Mucosa of stomach (tissue), 1 donor: ENCODE data around the gene RPS18.
A peak's percentile ranks its signal among the peaks of the same experiment; 100 is the strongest.
"Not testable (repeated sequence)": the region's sequence is repeated elsewhere in the genome, so short reads cannot be mapped to it uniquely, and the experiment has no call there.

ENCODE experiments used
- H3K27me3 ChIP-seq: one replicate; pipeline ENCODE4 v1.7.0; 2013; ENCODE audit warnings: mild to moderate bottlenecking, low read length; ENCODE audit not compliant: control insufficient read depth, insufficient read depth
- H3K36me3 ChIP-seq: one replicate; pipeline ENCODE4 v1.7.0; 2013; ENCODE audit warnings: low read length; ENCODE audit not compliant: control insufficient read depth, insufficient read depth
- H3K4me1 ChIP-seq: one replicate; pipeline ENCODE4 v1.7.0; 2013; ENCODE audit warnings: mild to moderate bottlenecking, low read length; ENCODE audit not compliant: control insufficient read depth, insufficient read depth
- H3K4me3 ChIP-seq: one replicate; pipeline ENCODE4 v1.7.0; 2013; ENCODE audit warnings: low read length
- H3K9ac ChIP-seq: one replicate; pipeline ENCODE4 v1.7.0; 2013; ENCODE audit warnings: mild to moderate bottlenecking, low read length, moderate library complexity
- H3K9me3 ChIP-seq: one replicate; pipeline ENCODE4 v1.7.0; 2013; ENCODE audit warnings: mild to moderate bottlenecking, low read length, moderate library complexity; ENCODE audit not compliant: control insufficient read depth
- donor health status: Pancreatic carcinoma.

Gene RPS18

DNA sequence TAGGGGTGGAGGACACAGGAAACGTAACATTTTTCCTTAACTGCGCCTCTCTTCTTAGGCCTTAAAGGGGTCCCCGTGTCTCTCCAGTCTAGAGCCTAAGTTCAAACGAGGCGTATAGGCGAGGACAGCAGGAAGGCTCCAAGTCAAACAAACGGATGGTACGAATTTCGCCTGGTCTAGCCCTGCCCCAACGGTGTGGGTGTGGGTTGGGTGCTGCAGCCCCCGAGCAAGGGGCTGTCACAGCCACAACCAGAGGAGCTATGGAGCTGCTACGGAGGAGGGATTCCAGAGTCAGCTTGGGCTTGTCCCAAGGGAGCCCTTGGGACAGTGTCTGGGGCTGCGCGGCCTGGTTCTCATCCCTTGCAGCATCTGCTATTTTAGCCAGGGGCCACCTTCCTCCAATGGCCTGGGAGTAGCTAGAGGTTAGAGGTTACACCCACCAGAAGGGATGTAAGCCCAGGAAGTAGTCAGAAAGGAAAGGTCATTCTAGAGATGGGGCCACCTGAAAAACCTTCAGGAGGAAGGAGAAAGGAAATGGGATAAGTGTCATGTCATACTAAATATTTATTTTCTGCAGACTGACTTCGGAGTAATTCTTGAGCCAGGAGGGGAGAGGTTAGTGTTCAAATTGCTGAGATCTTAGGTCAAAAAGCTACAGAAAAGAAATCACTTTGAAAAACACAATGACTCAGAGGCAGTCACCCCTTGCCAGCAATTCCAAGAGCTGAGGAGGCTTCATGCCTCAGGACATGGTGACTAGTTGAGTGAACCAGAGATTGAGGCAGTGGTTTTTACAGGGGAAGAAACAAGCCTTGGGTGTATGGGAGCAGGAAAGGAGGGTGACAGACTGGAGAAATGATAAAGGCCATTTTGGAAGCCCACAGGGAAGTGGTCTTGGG lies 21.9 kb upstream of the RPS18 start:
- Histone ChIP-seq H3K9me3 (no peaks in the 10 kb centered on the region), H3K27me3 (no peaks in the 10 kb centered on the region), H3K4me1 (peaks cover 25% of the 10 kb centered on the region), H3K9ac (peak overlapping the region; percentile 92), H3K36me3 (no peaks in the 10 kb centered on the region), H3K4me3 (peak overlapping the region; percentile 38)

DNA sequence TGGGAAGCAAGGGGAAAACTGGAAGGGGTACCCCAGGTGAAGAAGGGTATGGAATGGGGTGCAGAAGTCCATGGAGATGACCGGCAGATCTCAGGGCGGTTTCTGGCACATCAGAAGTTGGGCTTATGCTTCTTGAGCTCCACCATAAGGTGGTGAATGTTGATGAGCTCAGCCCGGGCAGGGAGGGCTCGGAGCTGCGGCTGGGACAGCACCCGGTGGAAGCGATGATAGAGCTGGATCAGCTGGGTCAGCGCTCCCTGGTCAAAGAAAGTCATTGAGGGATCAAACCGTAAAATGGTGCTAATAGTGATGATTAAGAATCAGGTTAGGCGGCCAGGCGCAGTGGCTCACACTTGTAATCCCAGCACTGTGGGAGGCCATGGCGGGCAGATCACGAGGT lies 21.1 kb upstream of the RPS18 start:
- H3K36me3 ChIP-seq, result no peaks in the 10 kb centered on the region
- H3K4me1 ChIP-seq, result peaks cover 25% of the 10 kb centered on the region
- no peak overlapping the region for H3K9ac ChIP-seq
- H3K9me3 ChIP-seq, result no peaks in the 10 kb centered on the region
- H3K4me3 ChIP-seq, result no peak overlapping the region
- H3K27me3 ChIP-seq, result no peaks in the 10 kb centered on the region

DNA sequence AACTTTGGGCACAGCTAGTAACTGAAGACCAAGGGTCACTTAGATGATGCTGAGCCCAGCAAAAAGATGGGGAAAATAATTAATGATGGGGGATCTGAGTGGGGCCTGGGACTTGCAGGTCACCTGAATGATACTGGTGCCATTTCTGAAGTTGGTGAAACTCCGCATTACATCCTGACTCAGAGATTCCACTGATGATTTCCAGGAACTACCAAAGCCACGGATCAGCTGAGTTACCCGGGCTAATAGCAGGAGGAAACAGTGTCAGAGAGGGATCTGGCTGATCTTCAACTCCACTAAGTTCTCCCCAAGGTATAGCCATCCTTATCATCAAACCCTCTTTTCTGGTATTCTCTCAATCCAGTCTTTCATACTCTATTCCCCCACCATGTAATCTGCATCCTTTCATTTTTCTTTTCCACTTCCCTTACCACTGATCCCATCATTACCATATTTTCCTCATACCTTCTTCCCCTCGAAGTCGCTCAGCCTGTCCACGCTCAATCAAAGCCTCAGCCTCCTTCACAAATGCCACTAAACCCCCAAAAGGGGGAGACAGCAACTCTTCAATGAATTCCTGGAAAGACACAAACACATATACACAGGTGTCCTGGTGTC lies 20.4 kb upstream of the RPS18 start:
- no peak overlapping the region for H3K4me3 ChIP-seq
- H3K4me1 ChIP-seq, result peaks cover 25% of the 10 kb centered on the region
- no peaks in the 10 kb centered on the region for H3K36me3 ChIP-seq
- H3K9me3 ChIP-seq, result no peaks in the 10 kb centered on the region
- no peaks in the 10 kb centered on the region for H3K27me3 ChIP-seq
- no peak overlapping the region for H3K9ac ChIP-seq

DNA sequence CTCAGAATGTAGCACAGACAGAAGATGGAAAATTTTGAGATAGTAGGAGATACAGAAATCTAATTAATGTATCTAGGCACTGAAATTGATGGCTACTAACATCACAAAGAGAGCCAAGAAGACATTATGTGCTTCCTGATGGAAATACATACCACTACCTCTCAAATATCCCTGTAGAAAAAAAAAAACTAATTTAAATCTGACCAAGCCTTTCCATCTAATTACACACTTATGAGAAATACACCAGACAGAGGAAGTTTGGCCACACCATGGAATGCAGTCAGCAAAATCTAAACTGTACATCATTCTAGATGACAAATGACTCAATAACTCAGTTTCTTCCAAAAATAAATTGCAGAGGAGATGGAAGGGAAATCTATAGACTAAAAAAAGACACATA lies 19.1 kb upstream of the RPS18 start:
- Histone ChIP-seq H3K4me3 (no peak overlapping the region), H3K4me1 (peaks cover 25% of the 10 kb centered on the region), H3K27me3 (no peaks in the 10 kb centered on the region), H3K9me3 (no peaks in the 10 kb centered on the region), H3K36me3 (no peaks in the 10 kb centered on the region), H3K9ac (no peak overlapping the region)

DNA sequence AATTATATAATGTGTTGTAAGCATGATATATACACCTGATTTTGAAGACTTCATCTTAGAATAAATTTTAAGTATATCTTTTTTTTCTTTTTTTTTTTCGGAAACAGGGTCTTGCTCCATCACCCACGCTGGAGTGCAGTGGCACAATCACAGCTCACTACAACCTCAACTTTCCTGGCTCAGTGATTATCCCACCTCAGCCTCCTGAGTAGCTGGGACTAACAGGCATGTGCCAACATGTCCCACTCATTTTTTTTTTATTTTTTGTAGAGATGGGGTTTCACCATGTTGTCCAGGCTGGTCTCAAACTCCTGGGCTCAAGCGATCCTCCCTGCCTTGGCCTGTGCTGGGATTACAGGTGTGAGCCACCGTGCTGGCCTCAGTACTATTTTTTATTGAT lies 17.3 kb upstream of the RPS18 start:
- Histone ChIP-seq H3K4me1 (peaks cover 11% of the 10 kb centered on the region), H3K9me3 (no peaks in the 10 kb centered on the region), H3K9ac (no peak overlapping the region), H3K36me3 (no peaks in the 10 kb centered on the region), H3K4me3 (no peak overlapping the region), H3K27me3 (no peaks in the 10 kb centered on the region)

DNA sequence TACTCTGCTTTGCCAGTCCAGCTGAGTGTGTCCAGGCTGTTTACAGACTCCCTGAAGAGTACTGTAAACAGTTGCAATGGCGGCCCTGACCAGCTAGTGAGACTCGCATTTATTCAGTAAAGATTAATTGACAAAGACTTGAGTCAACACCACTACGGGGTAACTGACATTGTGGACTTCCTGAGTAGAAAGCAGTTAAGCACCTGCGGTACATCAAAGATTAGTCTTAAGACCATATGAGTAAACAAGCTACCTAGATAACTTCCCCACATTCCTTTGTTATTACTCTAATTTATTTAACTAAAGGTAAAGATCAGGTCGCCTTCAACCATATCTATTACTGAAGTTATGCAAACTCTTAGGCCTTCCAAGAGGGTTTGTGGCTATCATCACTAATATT lies 12.8 kb upstream of the RPS18 start:
- Histone ChIP-seq H3K4me3 (no peak overlapping the region), H3K27me3 (no peaks in the 10 kb centered on the region), H3K9ac (no peak overlapping the region), H3K36me3 (peaks cover 7% of the 10 kb centered on the region), H3K4me1 (no peaks in the 10 kb centered on the region), H3K9me3 (no peaks in the 10 kb centered on the region)

DNA sequence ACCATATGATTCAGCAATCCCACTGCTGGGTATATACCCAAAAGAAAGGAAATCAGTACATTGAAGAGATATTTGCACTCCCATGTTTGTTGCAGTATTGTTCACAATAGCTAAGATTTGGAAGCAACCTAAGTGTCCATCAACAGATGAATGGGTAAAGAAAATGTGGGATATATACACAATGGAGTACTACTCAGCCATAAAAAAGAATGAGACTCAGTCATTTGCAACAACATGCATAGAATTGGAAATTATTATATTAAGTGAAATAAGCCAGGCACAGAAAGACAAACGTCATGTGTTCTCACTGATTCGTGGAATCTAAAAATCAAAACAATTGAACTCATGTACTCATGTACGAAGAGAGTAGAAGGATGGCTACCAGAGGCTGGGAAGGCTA lies 9.4 kb upstream of the RPS18 start:
- peaks cover 22% of the 10 kb centered on the region for H3K36me3 ChIP-seq
- H3K4me1 ChIP-seq, H3K9ac ChIP-seq, H3K27me3 ChIP-seq, H3K4me3 ChIP-seq, H3K9me3 ChIP-seq: not testable (repeated sequence)

DNA sequence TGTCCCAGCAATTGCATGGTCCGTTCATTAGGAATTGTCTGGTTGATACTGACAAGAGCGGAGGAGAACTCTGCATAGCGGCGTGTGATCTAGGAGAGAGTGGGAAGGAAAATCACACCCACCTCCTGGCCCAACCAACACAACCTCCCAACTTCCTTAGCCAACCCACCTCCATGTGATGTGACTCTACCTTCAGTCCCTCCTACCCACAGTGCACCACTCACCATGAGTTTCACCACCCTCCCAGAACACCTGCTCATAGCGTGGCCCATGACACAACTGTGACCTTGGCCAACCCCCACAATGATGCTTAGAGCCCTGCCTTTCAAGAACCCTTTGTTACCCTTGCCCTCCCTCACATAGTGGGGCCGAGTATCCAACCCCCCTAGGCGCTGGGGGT lies 7.9 kb upstream of the RPS18 start:
- H3K27me3 ChIP-seq, result no peaks in the 10 kb centered on the region
- peaks cover 29% of the 10 kb centered on the region for H3K36me3 ChIP-seq
- H3K4me1 ChIP-seq, result no peaks in the 10 kb centered on the region
- H3K4me3 ChIP-seq, result no peak overlapping the region
- no peak overlapping the region for H3K9ac ChIP-seq
- H3K9me3 ChIP-seq, result no peaks in the 10 kb centered on the region

DNA sequence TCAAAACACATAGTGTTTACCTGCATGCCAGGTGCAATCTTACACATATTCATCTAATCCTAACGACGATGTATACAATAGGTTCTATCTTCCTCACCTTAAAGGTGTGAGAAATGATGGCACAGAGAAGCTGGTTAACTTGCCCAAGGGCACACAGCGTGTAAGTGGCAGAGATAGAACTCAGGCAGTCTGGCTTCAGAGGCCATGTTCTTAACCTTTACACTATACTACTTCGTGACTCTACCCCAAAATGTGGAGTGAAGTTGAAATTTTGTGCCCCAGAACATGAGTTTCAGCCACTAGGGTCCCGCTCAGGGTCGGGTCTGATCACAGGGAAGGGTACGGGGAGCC lies 783 bp upstream of the RPS18 start:
- H3K4me1 ChIP-seq, result peaks cover 35% of the 10 kb centered on the region
- H3K4me3 ChIP-seq, result peak overlapping the region; percentile 97
- peak overlapping the region; percentile 99 for H3K9ac ChIP-seq
- H3K27me3 ChIP-seq, result no peaks in the 10 kb centered on the region
- no peaks in the 10 kb centered on the region for H3K9me3 ChIP-seq
- H3K36me3 ChIP-seq, result peaks cover 17% of the 10 kb centered on the region

DNA sequence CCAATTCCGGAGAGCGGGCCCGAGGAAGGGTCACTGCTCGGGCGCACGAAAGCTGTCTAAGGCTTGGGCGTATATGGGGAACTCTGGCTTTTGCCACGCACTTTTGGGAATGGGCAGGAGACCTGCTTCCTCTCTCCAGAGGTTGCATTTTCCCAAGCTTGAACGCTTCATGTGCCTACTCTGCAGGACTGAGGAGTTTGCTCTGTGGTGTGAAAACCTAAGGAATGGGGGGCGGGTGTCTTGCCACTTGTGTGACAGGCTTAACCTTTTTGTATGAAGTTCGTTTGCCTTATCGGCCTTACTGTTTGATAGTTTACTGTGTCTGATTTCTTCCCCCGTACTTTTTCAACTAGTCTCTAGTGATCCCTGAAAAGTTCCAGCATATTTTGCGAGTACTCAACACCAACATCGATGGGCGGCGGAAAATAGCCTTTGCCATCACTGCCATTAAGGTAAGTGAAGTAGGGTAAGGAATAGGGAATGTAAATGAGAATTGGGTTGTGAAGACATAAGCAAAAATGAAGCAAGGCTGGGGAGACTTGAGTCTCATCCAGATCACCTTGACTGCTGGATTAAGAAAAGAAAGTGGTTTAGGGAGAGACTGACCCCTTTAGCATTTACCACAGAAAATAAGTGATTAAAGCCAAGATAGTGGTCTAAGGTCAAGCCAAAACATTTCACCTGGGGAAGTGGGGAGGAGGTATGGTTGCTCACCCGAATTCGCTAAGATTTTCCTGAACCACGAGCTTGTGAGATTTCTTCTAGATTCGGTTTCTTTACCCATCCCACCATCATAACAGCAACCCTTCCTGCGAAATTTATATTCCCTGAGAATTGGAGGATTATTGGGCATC lies 627 bp downstream of the RPS18 start:
- H3K9me3 ChIP-seq, result no peaks in the 10 kb centered on the region
- H3K4me3 ChIP-seq, result peak overlapping the region; percentile 97
- peaks cover 13% of the 10 kb centered on the region for H3K36me3 ChIP-seq
- H3K4me1 ChIP-seq, result peaks cover 43% of the 10 kb centered on the region
- H3K9ac ChIP-seq, result peak overlapping the region; percentile 99
- H3K27me3 ChIP-seq, result no peaks in the 10 kb centered on the region

DNA sequence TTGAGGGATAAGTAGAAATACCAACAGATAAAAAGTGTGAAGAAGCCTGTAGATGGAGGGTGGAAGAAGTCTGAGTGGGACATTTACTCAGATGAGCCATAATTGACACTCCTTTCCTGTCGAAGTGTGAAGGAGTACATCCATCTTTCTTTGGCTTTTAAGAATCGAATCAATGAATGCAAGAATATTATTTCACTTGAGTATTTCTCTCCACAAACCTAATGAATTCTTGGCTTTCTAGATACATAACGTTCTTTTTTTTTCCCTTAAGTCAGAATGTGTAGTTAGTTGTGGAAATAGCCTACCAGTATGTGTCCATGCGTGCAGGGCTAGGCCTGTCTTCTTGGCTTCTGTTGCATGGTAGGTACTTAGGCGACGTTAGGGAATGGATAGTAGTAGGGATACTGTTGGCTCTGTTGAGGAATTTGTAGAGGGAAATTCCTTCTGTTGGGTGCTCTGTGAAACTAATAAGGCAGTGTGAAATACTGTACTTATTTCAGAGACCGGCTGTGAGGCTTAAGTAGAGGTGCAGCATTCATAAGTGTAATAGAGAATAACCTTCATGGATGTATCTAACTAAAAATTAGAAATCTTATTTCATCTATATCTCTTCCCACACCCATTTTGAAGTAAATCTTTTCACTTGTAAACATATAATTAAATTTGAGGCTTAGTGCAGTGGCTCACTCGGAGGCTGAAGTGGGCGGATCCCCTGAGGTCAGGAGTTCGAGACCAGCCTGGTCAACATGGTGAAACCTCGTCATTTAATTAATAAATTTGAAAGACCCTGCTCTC lies 1.5 kb downstream of the RPS18 start:
- Histone ChIP-seq H3K9ac (peak overlapping the region; percentile 99), H3K4me1 (peaks cover 51% of the 10 kb centered on the region)

More for the DNA sequence above, 1.5 kb downstream of the RPS18 start:
- H3K9me3 ChIP-seq, result no peaks in the 10 kb centered on the region
- H3K36me3 ChIP-seq, result peaks cover 10% of the 10 kb centered on the region
- no peaks in the 10 kb centered on the region for H3K27me3 ChIP-seq
- H3K4me3 ChIP-seq, result peak overlapping the region; percentile 97
